LNCaP clone FGC (cell line): Measurements from ENCODE around the gene RNF44.
A peak's percentile ranks its signal among the peaks of the same experiment; 100 is the strongest.

Experiments
- DNase-seq: peaks from one replicate; pipeline ENCODE4 v3.0.0-alpha.2; 2011; ENCODE audit warnings: low read depth
- H3K4me3 ChIP-seq: 2 replicates; pipeline ENCODE4 v1.5.1; 2011; ENCODE audit warnings: mild to moderate bottlenecking, low read depth, low read length, control low read depth
- TF ChIP-seq, protein P1 (sequence below): IDR thresholded peaks from 2 replicates; pipeline ENCODE4 v1.5.1; 2012; ENCODE audit warnings: mild to moderate bottlenecking; ENCODE audit not compliant: control insufficient read depth, insufficient read depth; ENCODE audit errors: extremely low read depth

The RNF44 gene

GRCh38 chr5:176575488-176576422 lies 38.6 kb upstream of the RNF44 start:
- no peak overlapping the region for H3K4me3 ChIP-seq
- TF ChIP-seq, protein P1, sequence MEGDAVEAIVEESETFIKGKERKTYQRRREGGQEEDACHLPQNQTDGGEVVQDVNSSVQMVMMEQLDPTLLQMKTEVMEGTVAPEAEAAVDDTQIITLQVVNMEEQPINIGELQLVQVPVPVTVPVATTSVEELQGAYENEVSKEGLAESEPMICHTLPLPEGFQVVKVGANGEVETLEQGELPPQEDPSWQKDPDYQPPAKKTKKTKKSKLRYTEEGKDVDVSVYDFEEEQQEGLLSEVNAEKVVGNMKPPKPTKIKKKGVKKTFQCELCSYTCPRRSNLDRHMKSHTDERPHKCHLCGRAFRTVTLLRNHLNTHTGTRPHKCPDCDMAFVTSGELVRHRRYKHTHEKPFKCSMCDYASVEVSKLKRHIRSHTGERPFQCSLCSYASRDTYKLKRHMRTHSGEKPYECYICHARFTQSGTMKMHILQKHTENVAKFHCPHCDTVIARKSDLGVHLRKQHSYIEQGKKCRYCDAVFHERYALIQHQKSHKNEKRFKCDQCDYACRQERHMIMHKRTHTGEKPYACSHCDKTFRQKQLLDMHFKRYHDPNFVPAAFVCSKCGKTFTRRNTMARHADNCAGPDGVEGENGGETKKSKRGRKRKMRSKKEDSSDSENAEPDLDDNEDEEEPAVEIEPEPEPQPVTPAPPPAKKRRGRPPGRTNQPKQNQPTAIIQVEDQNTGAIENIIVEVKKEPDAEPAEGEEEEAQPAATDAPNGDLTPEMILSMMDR = no peak
- DNase-seq = no peak

- no peak overlapping the region for H3K4me3 ChIP-seq
- no peak for DNase-seq
- TF ChIP-seq, protein P1 = no peak
Observed at GRCh38 chr5:176575066-176575465, 37.9 kb upstream of the RNF44 start.

- no peak for DNase-seq
- H3K4me3 ChIP-seq = no peak overlapping the region
- TF ChIP-seq, protein P1 = no peak
Observed at GRCh38 chr5:176574297-176574591, 37.0 kb upstream of the RNF44 start.

- DNase-seq = no peak
- no peak overlapping the region for H3K4me3 ChIP-seq
- TF ChIP-seq, protein P1 = peak; percentile 70
Observed at GRCh38 chr5:176573564-176574296, 36.5 kb upstream of the RNF44 start.

GRCh38 chr5:176570044-176570443 lies 32.8 kb upstream of the RNF44 start:
- H3K4me3 ChIP-seq = no peak overlapping the region
- TF ChIP-seq, protein P1 = no peak
- DNase-seq = no peak

DNA sequence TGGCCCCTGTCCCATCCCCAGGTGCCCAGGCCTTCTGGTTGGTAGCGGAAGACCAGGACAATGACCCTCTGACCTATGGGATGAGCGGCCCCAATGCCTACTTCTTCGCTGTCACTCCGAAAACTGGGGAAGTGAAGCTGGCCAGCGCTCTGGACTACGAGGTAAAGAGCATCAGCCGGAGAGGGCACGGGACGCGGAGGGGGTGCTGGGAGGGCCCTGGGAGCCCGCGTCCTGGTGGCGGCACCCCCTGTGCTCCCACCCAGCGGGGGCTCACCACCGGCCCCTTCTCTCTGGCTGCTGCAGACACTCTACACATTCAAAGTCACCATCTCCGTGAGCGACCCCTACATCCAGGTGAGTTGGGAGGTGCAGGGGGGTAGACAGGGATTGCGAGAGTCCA lies 31.5 kb upstream of the RNF44 start:
- H3K4me3 ChIP-seq = no peak overlapping the region
- DNase-seq = no peak
- TF ChIP-seq, protein P1 = no peak
